Measurements from ENCODE around the gene STMN3. TPM values are rescaled to one million over a fixed set of nuclear protein-coding genes. Genes with fewer than 3 reads are reported as not detected.

STMN3 gene
- total and polyA plus RNA-seq, 4 donors, result 0.42 to 2.9 (median 0.91) TPM

GRCh38 chr20:63699466-63700198, 46.4 kb upstream of the STMN3 start:
- Histone ChIP-seq H3K9me3 (ENCODE audit: control insufficient read depth in 4 of 4, low read length in 3 of 4) (no peaks in the 10 kb centered on the region), H3K27me3 (ENCODE audit: control insufficient read depth in 4 of 4, insufficient read depth in 4 of 4, low read length in 3 of 4) (no peaks in the 10 kb centered on the region), H3K4me3 (ENCODE audit: low read depth in 1 of 3, low read length in 3 of 3) (no peak overlapping the region), H3K4me1 (ENCODE audit: control insufficient read depth in 4 of 4, insufficient read depth in 4 of 4, low read length in 3 of 4) (peaks cover 7 to 22% (median 13%) of the 10 kb centered on the region in 4 donors), H3K27ac (ENCODE audit: low read depth in 1 of 2, low read length in 2 of 2) (no peak overlapping the region), H3K36me3 (ENCODE audit: control insufficient read depth in 4 of 4, insufficient read depth in 3 of 4, low read depth in 1 of 4, low read length in 3 of 4) (peaks cover 0 to 14% (median 1%) of the 10 kb centered on the region in 4 donors), H3K9ac (ENCODE audit: low read depth in 1 of 2, low read length in 2 of 2) (no peak overlapping the region)
- WGBS, result 87% methylated on average over 24 of the region's 24 CpGs
- no peak for TF ChIP-seq REST (IDR thresholded peaks at IDR 0.05)
- TF ChIP-seq RAD21 (IDR thresholded peaks at IDR 0.05), result no peak
- no peak for TF ChIP-seq SP1 (IDR thresholded peaks at IDR 0.05)
- no peak for TF ChIP-seq JUND (IDR thresholded peaks at IDR 0.05)
- TF ChIP-seq ATF3 (IDR thresholded peaks at IDR 0.05), result no peak
- no peak for TF ChIP-seq GABPA (IDR thresholded peaks at IDR 0.05 in 1 of 2, conservative IDR thresholded peaks at IDR 0.05 in 1 of 2)
- no peak for TF ChIP-seq FOXA1 (IDR thresholded peaks at IDR 0.05)
- TF ChIP-seq HNF4G (IDR thresholded peaks at IDR 0.05), result no peak
- TF ChIP-seq RXRA (IDR thresholded peaks at IDR 0.05), result no peak
- TF ChIP-seq TAF1 (conservative IDR thresholded peaks at IDR 0.05), result no peak
- TF ChIP-seq CTCF (IDR thresholded peaks at IDR 0.05; ENCODE audit: low read depth, low read length, missing input control), result no peak
- TF ChIP-seq HNF4A (conservative IDR thresholded peaks at IDR 0.05), result no peak
- TF ChIP-seq EGR1 (IDR thresholded peaks at IDR 0.05; ENCODE audit: low read depth in 2 of 2), result no peak
- TF ChIP-seq FOXA2 (IDR thresholded peaks at IDR 0.05), result no peak
- no peak for DNase-seq (ENCODE audit: low spot score)

GRCh38 chr20:63698739-63699465, 45.7 kb upstream of the STMN3 start:
- Histone ChIP-seq H3K36me3 (ENCODE audit: control insufficient read depth in 4 of 4, insufficient read depth in 3 of 4, low read depth in 1 of 4, low read length in 3 of 4) (peaks cover 0 to 6% (median under 1%) of the 10 kb centered on the region in 4 donors), H3K4me1 (ENCODE audit: control insufficient read depth in 4 of 4, insufficient read depth in 4 of 4, low read length in 3 of 4) (peaks cover 7 to 22% (median 13%) of the 10 kb centered on the region in 4 donors), H3K9ac (ENCODE audit: low read depth in 1 of 2, low read length in 2 of 2) (no peak overlapping the region), H3K4me3 (ENCODE audit: low read depth in 1 of 3, low read length in 3 of 3) (no peak overlapping the region), H3K27ac (ENCODE audit: low read depth in 1 of 2, low read length in 2 of 2) (no peak overlapping the region), H3K27me3 (ENCODE audit: control insufficient read depth in 4 of 4, insufficient read depth in 4 of 4, low read length in 3 of 4) (no peaks in the 10 kb centered on the region), H3K9me3 (ENCODE audit: control insufficient read depth in 4 of 4, low read length in 3 of 4) (no peaks in the 10 kb centered on the region)
- DNase-seq (ENCODE audit: low spot score), result no peak
- TF ChIP-seq CTCF (IDR thresholded peaks at IDR 0.05; ENCODE audit: low read depth, low read length, missing input control), result no peak
- TF ChIP-seq HNF4G (IDR thresholded peaks at IDR 0.05), result no peak
- no peak for TF ChIP-seq MAX (IDR thresholded peaks at IDR 0.05)
- TF ChIP-seq JUND (IDR thresholded peaks at IDR 0.05), result no peak
- 77% methylated on average over 19 of the region's 19 CpGs for WGBS
